Muscle layer of duodenum (tissue), 2 donors: Measurements from ENCODE around the gene MRAS.

Experiments
- H3K27ac ChIP-seq: one replicate; pipeline ENCODE4 v1.7.0; 2013; ENCODE audit warnings: mild to moderate bottlenecking, low read length
- H3K27me3 ChIP-seq: one replicate; pipeline ENCODE4 v1.7.0; 2013; ENCODE audit warnings: low read depth, mild to moderate bottlenecking, control low read depth, low read length
- H3K36me3 ChIP-seq, 2 donors: one replicate each; pipeline ENCODE4 v1.7.0; 2013; ENCODE audit warnings: low read length in 2 of 2, control low read depth in 1 of 2, mild to moderate bottlenecking in 1 of 2; ENCODE audit not compliant: insufficient read depth in 2 of 2, control insufficient read depth in 1 of 2
- H3K4me1 ChIP-seq, 2 donors: one replicate each; pipeline ENCODE4 v1.7.0; 2013; ENCODE audit warnings: low read length in 2 of 2, mild to moderate bottlenecking in 2 of 2, control low read depth in 1 of 2, moderate library complexity in 1 of 2; ENCODE audit not compliant: insufficient read depth in 2 of 2, control insufficient read depth in 1 of 2
- H3K4me3 ChIP-seq, 2 donors: one replicate each; pipeline ENCODE4 v1.7.0; 2013; ENCODE audit warnings: low read length in 2 of 2, low read depth in 1 of 2, mild to moderate bottlenecking in 1 of 2
- H3K9me3 ChIP-seq, 2 donors: one replicate each; pipeline ENCODE4 v1.7.0; 2013; ENCODE audit warnings: low read length in 2 of 2, control low read depth in 1 of 2, mild to moderate bottlenecking in 1 of 2; ENCODE audit not compliant: control insufficient read depth in 1 of 2
- donor health status: healthy.

Gene MRAS

GRCh38 chr3:138344754-138345153, 3.6 kb upstream of the MRAS start:
- Histone ChIP-seq H3K4me1 (peaks cover 0 to 6% of the 10 kb centered on the region in 2 donors), H3K4me3 (no peak overlapping the region), H3K27ac (no peak overlapping the region), H3K9me3 (no peaks in the 10 kb centered on the region), H3K27me3 (no peaks in the 10 kb centered on the region), H3K36me3 (no peaks in the 10 kb centered on the region)

- Histone ChIP-seq H3K4me3 (peak overlapping the region; percentile 50 to 89), H3K27ac (peak overlapping the region; percentile 37), H3K4me1 (peaks cover 0 to 14% of the 10 kb centered on the region in 2 donors), H3K9me3 (no peaks in the 10 kb centered on the region), H3K27me3 (no peaks in the 10 kb centered on the region), H3K36me3 (no peaks in the 10 kb centered on the region)
These were observed 668 bp downstream of the MRAS start for GRCh38 chr3:138348754-138349739.

- Histone ChIP-seq H3K27ac (peak overlapping the region; percentile 37), H3K9me3 (no peaks in the 10 kb centered on the region), H3K4me3 (peak overlapping the region; percentile 37 to 89), H3K4me1 (peaks cover 0 to 14% of the 10 kb centered on the region in 2 donors), H3K36me3 (no peaks in the 10 kb centered on the region), H3K27me3 (no peaks in the 10 kb centered on the region)
These were observed 1.7 kb downstream of the MRAS start for GRCh38 chr3:138349926-138350665.

DNA sequence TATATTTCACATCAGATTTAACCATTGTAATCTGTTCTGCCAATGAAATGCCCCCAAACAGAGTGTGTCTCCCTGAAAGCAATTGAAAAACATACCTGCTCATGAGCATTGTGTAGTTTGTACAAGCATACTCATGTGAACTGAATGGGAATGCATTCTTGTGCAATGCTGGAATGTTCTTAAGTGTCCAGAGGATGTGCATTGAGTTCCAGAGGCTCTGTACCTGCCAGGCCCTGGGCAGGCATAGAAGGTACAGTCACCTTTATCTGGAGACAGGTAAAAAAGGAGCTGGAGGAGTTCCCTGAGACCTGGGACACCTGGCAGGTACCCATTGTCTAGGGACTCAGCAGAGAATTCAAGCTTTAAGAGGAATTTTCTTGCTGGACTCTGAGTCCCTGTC, 2.8 kb downstream of the MRAS start:
- no peak overlapping the region for H3K4me3 ChIP-seq
- no peaks in the 10 kb centered on the region for H3K9me3 ChIP-seq
- H3K27ac ChIP-seq: no peak overlapping the region
- no peaks in the 10 kb centered on the region for H3K27me3 ChIP-seq
- peaks cover 0 to 14% of the 10 kb centered on the region in 2 donors for H3K4me1 ChIP-seq
- H3K36me3 ChIP-seq: no peaks in the 10 kb centered on the region

GRCh38 chr3:138351916-138352550, 3.7 kb downstream of the MRAS start:
- Histone ChIP-seq H3K36me3 (no peaks in the 10 kb centered on the region), H3K27ac (no peak overlapping the region), H3K4me1 (peaks cover 0 to 14% of the 10 kb centered on the region in 2 donors), H3K4me3 (no peak overlapping the region), H3K9me3 (no peaks in the 10 kb centered on the region), H3K27me3 (no peaks in the 10 kb centered on the region)

GRCh38 chr3:138354376-138354775, 6.0 kb downstream of the MRAS start:
- H3K4me3 ChIP-seq: no peak overlapping the region
- H3K9me3 ChIP-seq: no peaks in the 10 kb centered on the region
- peaks cover 0 to 15% of the 10 kb centered on the region in 2 donors for H3K4me1 ChIP-seq
- no peaks in the 10 kb centered on the region for H3K36me3 ChIP-seq
- H3K27ac ChIP-seq: no peak overlapping the region
- H3K27me3 ChIP-seq: no peaks in the 10 kb centered on the region

DNA sequence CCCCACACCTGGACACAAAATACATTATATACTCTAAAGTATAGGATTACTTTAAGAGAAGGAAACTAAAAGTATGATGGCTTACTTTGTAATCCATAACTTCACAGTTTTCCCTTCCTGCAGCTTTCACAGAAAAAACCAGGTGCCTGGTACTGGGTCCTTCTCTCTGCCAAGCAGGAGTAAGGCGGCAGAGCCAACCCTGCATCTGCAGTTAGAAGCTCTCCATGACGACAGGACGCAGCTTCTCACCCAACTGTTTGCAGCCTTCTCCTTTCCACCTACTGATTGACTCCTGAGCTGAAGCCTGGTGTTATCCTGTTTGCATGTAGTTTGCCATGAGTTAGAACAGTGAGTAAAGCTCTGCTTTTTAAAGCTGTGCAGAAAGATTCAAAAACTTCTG, 6.7 kb downstream of the MRAS start:
- Histone ChIP-seq H3K27me3 (no peaks in the 10 kb centered on the region), H3K4me3 (no peak overlapping the region), H3K4me1 (peaks cover 0 to 8% of the 10 kb centered on the region in 2 donors), H3K36me3 (no peaks in the 10 kb centered on the region), H3K27ac (no peak overlapping the region), H3K9me3 (no peaks in the 10 kb centered on the region)

- H3K27ac ChIP-seq: no peak overlapping the region
- H3K36me3 ChIP-seq: no peaks in the 10 kb centered on the region
- no peaks in the 10 kb centered on the region for H3K27me3 ChIP-seq
- H3K4me3 ChIP-seq: no peak overlapping the region
- no peaks in the 10 kb centered on the region for H3K9me3 ChIP-seq
- peaks cover 0 to 3% of the 10 kb centered on the region in 2 donors for H3K4me1 ChIP-seq
These were observed 8.5 kb downstream of the MRAS start for GRCh38 chr3:138356730-138357405.

- no peaks in the 10 kb centered on the region for H3K36me3 ChIP-seq
- no peaks in the 10 kb centered on the region for H3K27me3 ChIP-seq
- H3K27ac ChIP-seq: no peak overlapping the region
- peaks cover 0 to 3% of the 10 kb centered on the region in 2 donors for H3K4me1 ChIP-seq
- no peak overlapping the region for H3K4me3 ChIP-seq
- H3K9me3 ChIP-seq: no peaks in the 10 kb centered on the region
These were observed 11.0 kb downstream of the MRAS start for GRCh38 chr3:138359148-138359918.
